Activated T-cell treated with anti-CD3 and anti-CD28 coated beads, Interleukin-2, amount 50 U/mL, for 72 hours (primary cell): Measurements from ENCODE around the gene SPX. TPM values are rescaled to one million over a fixed set of nuclear protein-coding genes. Genes with fewer than 3 reads are reported as not detected.
A peak's percentile ranks its signal among the peaks of the same experiment; 100 is the strongest.

ENCODE experiments used
- ATAC-seq, 2 donors: fragments of 150-1000 bp; cut with Tn5 transposase; replicated peaks in 1 of 2; 2 replicates each; pipeline ENCODE4 v1.10.0; 2021; ENCODE audit warnings: moderate library complexity in 2 of 2, mild to moderate bottlenecking in 1 of 2
- DNase-seq, 2 donors: peaks; one replicate each; pipeline ENCODE4 v3.0.0; 2021 to 2022; ENCODE audit warnings: mixed read lengths in 1 of 2
- H3K27ac Mint-ChIP-seq: one replicate; pipeline ENCODE4 v1.8.0; 2022; ENCODE audit warnings: mild to moderate bottlenecking, moderate library complexity, mixed read lengths
- H3K27me3 Mint-ChIP-seq: one replicate; pipeline ENCODE4 v1.8.0; 2022; ENCODE audit warnings: low read depth, mixed read lengths
- H3K36me3 Mint-ChIP-seq, 2 donors: one replicate each; pipeline ENCODE4 v1.8.0; 2022; ENCODE audit warnings: mixed read lengths in 2 of 2, mild to moderate bottlenecking in 1 of 2; ENCODE audit not compliant: insufficient read depth in 2 of 2
- H3K4me1 Mint-ChIP-seq: one replicate; pipeline ENCODE4 v1.8.0; 2022; ENCODE audit warnings: low read depth, mixed read lengths
- H3K4me3 Mint-ChIP-seq, 2 donors: one replicate each; pipeline ENCODE4 v1.8.0; 2022; ENCODE audit warnings: mild to moderate bottlenecking in 2 of 2, mixed read lengths in 2 of 2, moderate library complexity in 2 of 2
- H3K9me3 Mint-ChIP-seq, 2 donors: one replicate each; pipeline ENCODE4 v1.8.0; 2022; ENCODE audit warnings: mixed read lengths in 2 of 2
- total RNA-seq, 2 donors: library from RNA; stranded (reverse); gene quantifications; one replicate each; pipeline ENCODE4 v1.2.3, GENCODE V29; 2022

Gene SPX
- total RNA-seq, 2 donors from 2014 or later: 1.6 to 2.8 TPM

DNA sequence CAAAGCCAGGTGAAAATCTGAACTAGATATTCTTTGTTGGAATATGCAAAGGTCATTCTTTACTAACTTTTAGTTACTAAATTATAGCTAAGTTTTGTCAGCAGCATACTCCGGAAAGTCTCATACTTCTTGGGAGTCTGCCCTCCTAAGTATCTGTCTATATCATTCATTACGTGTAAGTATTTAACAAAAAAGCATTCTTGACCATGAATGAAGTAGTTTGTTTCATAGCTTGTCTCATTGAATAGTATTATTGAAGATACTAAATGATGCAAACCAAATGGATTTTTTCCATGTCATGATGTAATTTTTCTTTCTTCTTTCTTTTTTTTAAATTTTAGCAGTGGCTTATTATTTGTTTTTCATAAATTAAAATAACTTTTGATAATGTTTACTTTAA is 9.8 kb upstream of the SPX start:
- H3K9me3 Mint-ChIP-seq: no peaks in the 10 kb centered on the region
- no peak overlapping the region for H3K27ac Mint-ChIP-seq
- H3K4me1 Mint-ChIP-seq: no peaks in the 10 kb centered on the region
- peaks cover 0 to 12% of the 10 kb centered on the region in 2 donors for H3K36me3 Mint-ChIP-seq
- no peak overlapping the region for H3K4me3 Mint-ChIP-seq
- DNase-seq: no peak
- ATAC-seq: no peak
- no peaks in the 10 kb centered on the region for H3K27me3 Mint-ChIP-seq

DNA sequence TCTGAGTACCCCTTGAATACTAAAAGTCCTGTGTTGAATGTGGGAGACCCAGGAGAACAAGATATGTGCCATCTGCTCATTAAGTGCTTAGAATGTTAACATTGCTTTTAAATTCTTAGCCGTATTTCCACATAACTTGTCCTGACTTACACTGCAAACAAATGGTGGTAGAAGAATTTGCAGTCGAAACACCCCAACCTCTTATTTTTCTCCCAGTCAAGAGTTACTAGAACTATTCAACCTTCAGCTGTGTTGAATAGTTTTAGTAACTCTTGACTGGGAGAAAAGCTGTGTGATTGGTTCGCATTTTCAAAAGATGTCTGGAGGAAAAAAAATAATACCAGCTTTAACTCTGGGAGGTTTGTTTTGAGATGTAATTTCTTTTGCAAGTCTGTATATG is 7.6 kb upstream of the SPX start:
- ATAC-seq (no peak), DNase-seq (no peak)
- H3K27ac Mint-ChIP-seq: no peak overlapping the region
- H3K27me3 Mint-ChIP-seq: no peaks in the 10 kb centered on the region
- H3K4me3 Mint-ChIP-seq: no peak overlapping the region
- no peaks in the 10 kb centered on the region for H3K4me1 Mint-ChIP-seq
- no peaks in the 10 kb centered on the region for H3K9me3 Mint-ChIP-seq
- peaks cover 0 to 9% of the 10 kb centered on the region in 2 donors for H3K36me3 Mint-ChIP-seq

GRCh38 chr12:21521541-21521940 is 4.6 kb upstream of the SPX start:
- peaks cover 8% of the 10 kb centered on the region for H3K27me3 Mint-ChIP-seq
- peaks cover 7 to 14% of the 10 kb centered on the region in 2 donors for H3K36me3 Mint-ChIP-seq
- H3K4me3 Mint-ChIP-seq: no peak overlapping the region
- H3K4me1 Mint-ChIP-seq: no peaks in the 10 kb centered on the region
- ATAC-seq (no peak), DNase-seq (no peak)
- H3K27ac Mint-ChIP-seq: no peak overlapping the region
- peaks cover 4 to 9% of the 10 kb centered on the region in 2 donors for H3K9me3 Mint-ChIP-seq

GRCh38 chr12:21523148-21523547 is 2.9 kb upstream of the SPX start:
- H3K4me3 Mint-ChIP-seq: no peak overlapping the region
- DNase-seq (no peak), ATAC-seq (no peak)
- peaks cover 16% of the 10 kb centered on the region for H3K27me3 Mint-ChIP-seq
- H3K27ac Mint-ChIP-seq: no peak overlapping the region
- H3K36me3 Mint-ChIP-seq: peaks cover 7 to 11% of the 10 kb centered on the region in 2 donors
- peaks cover 4 to 9% of the 10 kb centered on the region in 2 donors for H3K9me3 Mint-ChIP-seq
- H3K4me1 Mint-ChIP-seq: peaks cover 6% of the 10 kb centered on the region

- H3K27ac Mint-ChIP-seq: no peak overlapping the region
- peaks cover 7 to 11% of the 10 kb centered on the region in 2 donors for H3K36me3 Mint-ChIP-seq
- DNase-seq: no peak
- peaks cover 4 to 9% of the 10 kb centered on the region in 2 donors for H3K9me3 Mint-ChIP-seq
- H3K27me3 Mint-ChIP-seq: peaks cover 42% of the 10 kb centered on the region
- ATAC-seq: no peak
- H3K4me3 Mint-ChIP-seq: peak overlapping the region; percentile 82 to 88
- H3K4me1 Mint-ChIP-seq: peaks cover 12% of the 10 kb centered on the region
Observed at GRCh38 chr12:21526721-21527345, 737 bp downstream of the SPX start.

GRCh38 chr12:21527451-21528180 is 1.5 kb downstream of the SPX start:
- Mint-ChIP-seq H3K27ac (no peak overlapping the region), H3K4me1 (peaks cover 12% of the 10 kb centered on the region), H3K36me3 (peaks cover 7 to 11% of the 10 kb centered on the region in 2 donors), H3K4me3 (peak overlapping the region; percentile 82 to 88), H3K27me3 (peaks cover 42% of the 10 kb centered on the region), H3K9me3 (peaks cover 4 to 9% of the 10 kb centered on the region in 2 donors)
- ATAC-seq (peak; percentile 97 to 98), DNase-seq (peak; percentile 79 to 80)

GRCh38 chr12:21528953-21529352 is 2.9 kb downstream of the SPX start:
- Mint-ChIP-seq H3K27ac (no peak overlapping the region), H3K4me1 (peaks cover 12% of the 10 kb centered on the region), H3K4me3 (peak overlapping the region; percentile 62 to 82), H3K27me3 (peaks cover 42% of the 10 kb centered on the region), H3K36me3 (peaks cover 7 to 11% of the 10 kb centered on the region in 2 donors), H3K9me3 (peaks cover 4 to 9% of the 10 kb centered on the region in 2 donors)
- DNase-seq: no peak
- no peak for ATAC-seq

GRCh38 chr12:21529456-21529855 is 3.4 kb downstream of the SPX start:
- no peak overlapping the region for H3K27ac Mint-ChIP-seq
- peaks cover 12% of the 10 kb centered on the region for H3K4me1 Mint-ChIP-seq
- ATAC-seq (no peak), DNase-seq (no peak)
- peaks cover 4 to 6% of the 10 kb centered on the region in 2 donors for H3K9me3 Mint-ChIP-seq
- peaks cover 4 to 8% of the 10 kb centered on the region in 2 donors for H3K36me3 Mint-ChIP-seq
- no peak overlapping the region for H3K4me3 Mint-ChIP-seq
- H3K27me3 Mint-ChIP-seq: peaks cover 42% of the 10 kb centered on the region

DNA sequence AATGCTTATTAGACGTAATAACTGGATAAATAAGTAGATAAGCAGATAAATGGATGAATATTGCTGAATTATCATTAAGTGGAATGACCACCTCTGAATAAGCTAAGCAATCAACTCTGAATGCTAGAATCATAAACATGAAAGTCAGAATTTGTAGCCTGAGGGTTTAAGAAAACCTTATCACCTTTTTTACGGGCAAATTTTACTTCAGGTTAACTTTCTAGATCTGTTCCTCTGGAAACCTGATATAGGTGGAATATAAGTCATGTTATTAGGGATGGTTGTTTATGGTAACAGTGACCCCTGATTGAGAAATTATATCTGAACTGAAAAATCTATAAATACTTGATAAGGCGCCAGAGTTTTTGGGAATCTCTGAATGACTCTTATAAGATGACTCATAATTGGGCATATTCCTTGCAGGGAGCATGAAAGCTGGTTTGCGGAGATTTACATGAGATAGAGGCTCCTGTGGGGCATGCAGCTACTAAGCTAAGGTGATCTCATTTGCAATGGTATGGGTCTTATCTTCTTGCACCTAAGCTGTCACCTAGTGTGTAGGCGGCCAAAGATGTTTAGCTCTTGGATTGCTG is 12.1 kb downstream of the SPX start:
- no peaks in the 10 kb centered on the region for H3K36me3 Mint-ChIP-seq
- peaks cover 28% of the 10 kb centered on the region for H3K4me1 Mint-ChIP-seq

DNA sequence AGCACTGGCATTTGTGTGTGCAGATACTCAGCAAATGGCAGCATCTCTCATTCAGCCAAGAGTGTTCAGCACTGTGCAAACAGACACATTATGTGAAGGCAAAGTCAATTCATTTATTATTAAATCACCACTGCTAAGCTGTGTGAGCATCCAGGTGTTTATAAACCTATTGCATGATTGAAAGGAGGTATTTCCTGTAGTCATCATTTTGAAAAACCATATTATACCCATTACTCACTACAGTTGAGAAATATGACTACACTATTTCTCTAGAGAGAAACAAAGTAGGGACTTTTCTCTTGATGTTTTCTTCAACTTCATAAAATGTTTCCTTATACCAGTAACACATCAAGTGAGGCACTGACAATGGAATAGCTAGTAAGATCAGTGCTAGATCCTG is 13.7 kb downstream of the SPX start:
- no peaks in the 10 kb centered on the region for H3K9me3 Mint-ChIP-seq
- peaks cover 12% of the 10 kb centered on the region for H3K27me3 Mint-ChIP-seq
- ATAC-seq (peak; percentile 95), DNase-seq (no peak)
- no peaks in the 10 kb centered on the region for H3K36me3 Mint-ChIP-seq
- H3K4me3 Mint-ChIP-seq: peak overlapping the region in 1 of 2 donors; percentile 7
- H3K27ac Mint-ChIP-seq: peak overlapping the region; percentile 45
- H3K4me1 Mint-ChIP-seq: peaks cover 28% of the 10 kb centered on the region

More for the DNA sequence above, 12.1 kb downstream of the SPX start:
- no peak for ATAC-seq
- Mint-ChIP-seq H3K4me3 (no peak overlapping the region), H3K27ac (no peak overlapping the region), H3K27me3 (peaks cover 6% of the 10 kb centered on the region), H3K9me3 (no peaks in the 10 kb centered on the region)
- DNase-seq: no peak

GRCh38 chr12:21541773-21542172 is 15.7 kb downstream of the SPX start:
- no peaks in the 10 kb centered on the region for H3K36me3 Mint-ChIP-seq
- H3K27me3 Mint-ChIP-seq: peaks cover 12% of the 10 kb centered on the region
- H3K4me1 Mint-ChIP-seq: peaks cover 28% of the 10 kb centered on the region
- H3K4me3 Mint-ChIP-seq: no peak overlapping the region
- no peak for ATAC-seq
- no peak overlapping the region for H3K27ac Mint-ChIP-seq
- no peak for DNase-seq
- no peaks in the 10 kb centered on the region for H3K9me3 Mint-ChIP-seq

DNA sequence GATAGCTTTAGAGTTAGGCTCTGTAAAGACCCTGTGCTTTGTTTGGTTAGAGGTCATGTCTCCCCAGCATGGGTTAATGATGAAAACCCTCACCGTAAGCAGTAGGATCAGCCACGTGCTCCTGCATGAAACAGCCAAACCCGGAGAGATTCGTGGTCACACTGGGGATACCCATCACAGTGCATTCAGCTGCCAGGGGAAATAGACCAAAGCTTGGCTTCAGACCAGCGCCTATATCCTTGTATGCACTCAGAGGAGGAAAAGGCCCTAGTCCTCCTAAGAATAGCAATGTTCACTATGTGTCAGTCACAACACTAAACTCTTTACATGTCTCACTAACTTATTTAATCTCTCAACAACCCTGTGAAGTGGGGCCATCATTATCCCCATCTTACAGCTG is 16.3 kb downstream of the SPX start:
- peaks cover 32% of the 10 kb centered on the region for H3K4me1 Mint-ChIP-seq
- H3K27ac Mint-ChIP-seq: no peak overlapping the region
- no peak for ATAC-seq
- DNase-seq: no peak
- no peak overlapping the region for H3K4me3 Mint-ChIP-seq
- no peaks in the 10 kb centered on the region for H3K9me3 Mint-ChIP-seq
- H3K27me3 Mint-ChIP-seq: peaks cover 12% of the 10 kb centered on the region
- no peaks in the 10 kb centered on the region for H3K36me3 Mint-ChIP-seq

DNA sequence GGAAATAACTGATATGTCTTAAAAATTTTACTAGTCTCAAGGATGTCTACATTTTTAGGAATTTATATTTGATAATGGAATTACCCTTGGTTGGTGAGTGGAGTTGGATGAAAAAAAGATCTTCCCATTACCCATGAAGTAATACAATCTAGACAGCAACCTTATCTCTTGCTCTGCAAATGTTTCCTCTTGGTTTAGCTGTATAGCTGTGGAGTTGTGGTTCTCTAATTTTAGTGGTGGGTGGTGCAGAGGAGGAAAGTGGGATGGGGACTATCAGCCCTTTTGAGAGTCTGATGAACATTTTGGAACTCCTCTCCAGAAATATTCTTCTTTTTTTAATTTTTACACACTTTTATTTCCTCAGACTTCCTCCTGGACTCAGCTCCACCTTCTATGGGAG is 17.1 kb downstream of the SPX start:
- no peak overlapping the region for H3K27ac Mint-ChIP-seq

More for the DNA sequence above, 17.1 kb downstream of the SPX start:
- H3K36me3 Mint-ChIP-seq: no peaks in the 10 kb centered on the region
- no peak for DNase-seq
- H3K4me3 Mint-ChIP-seq: no peak overlapping the region
- ATAC-seq: no peak
- H3K4me1 Mint-ChIP-seq: peaks cover 40% of the 10 kb centered on the region
- H3K27me3 Mint-ChIP-seq: peaks cover 12% of the 10 kb centered on the region
- peaks cover 0 to 1% of the 10 kb centered on the region in 2 donors for H3K9me3 Mint-ChIP-seq
